Hepatic stellate cell (primary cell): ENCODE measurements around the gene CACNG3.
"Not testable (repeated sequence)": the region's sequence is repeated elsewhere in the genome, so short reads cannot be mapped to it uniquely, and the experiment has no call there.

ENCODE experiments used
- DNase-seq: peaks from one replicate; pipeline ENCODE4 v3.0.0; 2011; ENCODE audit warnings: low spot score

Gene CACNG3

DNA sequence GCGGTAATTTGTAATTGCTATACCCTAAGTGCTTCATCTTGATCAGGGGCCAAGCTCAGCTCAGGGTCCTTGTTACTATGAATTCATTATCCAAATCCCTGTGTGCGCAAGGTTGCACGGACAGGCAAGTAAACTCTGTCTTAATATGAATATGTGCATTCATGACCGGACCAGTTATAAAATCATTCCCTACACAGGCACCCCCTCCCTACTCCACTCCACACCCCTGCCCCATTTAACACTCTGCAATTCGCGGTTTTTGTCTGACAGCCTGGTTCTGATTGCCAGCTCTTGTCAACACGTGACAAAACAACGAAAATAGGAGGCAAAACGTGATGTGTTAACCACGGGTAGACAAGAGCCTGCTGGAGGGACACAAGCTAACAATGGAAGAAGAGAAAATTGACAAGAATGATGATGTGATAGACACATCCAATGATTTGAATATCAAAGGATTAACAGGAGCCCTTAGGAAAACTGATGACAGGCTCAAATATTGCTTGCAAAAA, 76.5 kb downstream of the CACNG3 start:
- no peak for DNase-seq

DNA sequence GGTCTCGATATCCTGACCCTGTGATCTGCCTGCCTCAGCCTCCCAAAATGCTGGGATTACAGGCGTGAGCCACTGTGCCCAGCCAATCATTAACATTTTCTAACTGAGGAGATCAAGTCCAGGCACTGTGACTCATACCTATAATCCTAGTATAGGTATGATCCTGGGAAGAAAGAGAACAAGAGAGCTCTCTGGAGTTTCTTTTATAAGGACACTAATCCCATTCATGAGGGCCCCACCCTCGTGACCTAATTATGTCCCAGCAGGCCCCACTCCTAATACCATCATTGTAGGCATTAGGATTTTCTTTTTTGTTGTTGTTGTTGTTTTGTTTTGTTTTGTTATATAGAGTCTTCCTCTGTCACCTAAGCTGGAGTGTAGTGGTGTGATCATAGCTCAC, 80.4 kb downstream of the CACNG3 start:
- DNase-seq = no peak

DNA sequence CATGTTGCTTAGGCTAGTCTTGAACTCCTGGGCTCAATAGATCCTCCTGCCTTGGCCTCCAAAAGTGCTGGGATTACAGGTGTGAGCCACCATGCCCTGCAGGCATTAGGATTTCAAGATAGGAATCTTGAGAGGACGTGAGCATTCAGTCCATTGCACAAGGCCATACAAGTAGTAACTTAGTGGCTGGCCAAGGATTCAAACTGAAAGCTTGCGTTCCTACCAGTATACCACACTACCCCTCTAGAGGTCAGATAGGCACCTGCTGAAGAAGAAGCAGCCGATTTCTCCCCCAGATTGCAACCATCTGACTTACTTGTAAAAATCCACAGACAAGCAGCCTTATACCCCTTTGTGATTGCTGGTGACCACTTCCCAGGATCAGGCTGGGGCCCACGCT, 80.9 kb downstream of the CACNG3 start:
- no peak for DNase-seq

DNA sequence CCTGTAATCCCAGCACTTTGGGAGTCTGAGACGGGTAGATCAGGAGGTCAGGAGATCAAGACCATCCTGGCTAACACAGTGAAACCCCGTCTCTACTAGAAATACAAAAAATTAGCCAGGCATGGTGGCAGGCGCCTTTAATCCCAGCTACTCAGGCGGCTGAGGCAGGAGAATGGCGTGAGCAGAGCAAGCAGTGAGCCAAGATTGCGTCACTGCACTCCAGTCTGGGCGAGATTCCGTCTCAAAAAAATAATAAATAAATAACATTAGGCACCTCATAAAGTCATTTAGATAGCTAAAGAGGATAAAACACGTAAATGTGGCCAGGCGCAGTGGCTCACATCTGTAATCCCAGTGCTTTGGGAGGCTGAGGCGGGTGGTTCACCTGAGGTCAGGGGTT, 87.7 kb downstream of the CACNG3 start:
- DNase-seq = not testable (repeated sequence)

DNA sequence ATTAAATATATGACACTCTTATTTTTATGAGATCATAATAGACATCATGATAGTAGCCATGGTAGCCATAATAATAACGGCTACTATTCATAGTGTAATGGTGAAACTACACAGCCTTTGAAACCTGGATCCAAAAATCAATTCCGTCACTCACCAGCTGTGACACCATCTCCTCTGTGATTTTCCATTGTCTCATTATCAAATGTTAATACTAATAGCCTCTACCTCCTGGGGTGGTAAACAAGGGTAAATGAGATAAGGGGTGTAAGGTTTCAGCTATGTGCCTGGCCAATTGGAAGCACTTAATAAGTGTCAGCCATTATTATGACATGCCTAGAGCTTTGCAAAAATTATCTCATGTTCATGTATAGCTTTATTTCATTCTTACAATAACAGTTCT, 88.6 kb downstream of the CACNG3 start:
- DNase-seq = no peak

DNA sequence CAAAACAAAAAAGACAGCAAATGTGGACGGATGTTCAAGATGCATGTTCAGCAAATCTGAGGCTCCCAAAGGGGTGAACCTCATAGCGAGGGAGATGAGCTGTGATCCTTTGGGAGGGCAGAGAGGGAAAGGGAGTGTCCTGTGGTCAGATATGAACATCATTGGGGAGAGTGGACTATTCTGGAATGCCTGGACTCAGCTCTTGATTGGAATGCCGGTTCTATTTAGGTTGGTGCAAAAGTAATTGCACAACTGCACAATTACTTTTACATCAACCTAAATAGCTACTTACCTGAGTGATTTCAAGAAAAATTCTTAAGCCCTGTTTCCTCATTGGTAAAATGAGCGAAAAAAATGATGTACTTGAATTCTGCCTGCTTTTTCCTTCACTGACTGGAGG, 89.6 kb downstream of the CACNG3 start:
- DNase-seq = no peak

DNA sequence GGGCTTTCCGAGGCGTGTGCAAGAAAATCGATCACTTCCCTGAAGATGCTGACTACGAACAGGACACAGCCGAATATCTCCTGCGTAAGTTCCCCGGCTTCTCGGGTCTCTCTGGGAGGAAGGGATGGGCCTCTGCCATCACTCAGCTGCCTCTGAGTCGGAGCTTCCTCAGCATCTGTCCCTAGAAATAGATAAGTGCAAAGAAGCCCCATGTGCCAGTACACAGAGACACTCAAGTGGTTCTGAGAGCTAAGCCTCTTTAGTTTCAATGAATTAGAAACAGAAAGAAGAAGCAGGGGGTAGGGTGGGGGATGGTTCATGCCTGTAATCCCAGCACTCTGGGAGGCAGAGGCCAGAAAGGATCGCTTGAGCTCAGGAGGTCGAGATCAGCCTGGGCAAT, 90.6 kb downstream of the CACNG3 start:
- DNase-seq = no peak

DNA sequence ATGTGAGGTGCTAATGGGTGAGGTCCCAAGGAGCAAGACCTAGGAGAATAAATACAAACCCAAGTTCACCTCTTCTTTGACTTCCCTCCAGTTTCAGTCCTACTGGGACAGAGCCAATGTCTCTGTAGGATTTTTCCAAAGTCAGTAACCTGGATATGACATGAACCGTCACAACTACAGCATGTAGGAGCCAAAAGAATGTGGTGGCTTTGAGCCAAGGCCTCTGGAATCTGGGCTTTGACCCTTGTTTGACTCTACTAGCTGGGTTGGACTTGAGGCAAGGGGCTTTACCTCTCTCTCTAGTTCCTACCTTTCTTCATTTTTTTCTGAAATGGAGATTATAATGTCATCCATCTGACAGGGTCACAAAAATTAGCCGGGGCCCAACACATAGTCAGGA, 91.4 kb downstream of the CACNG3 start:
- DNase-seq = no peak

DNA sequence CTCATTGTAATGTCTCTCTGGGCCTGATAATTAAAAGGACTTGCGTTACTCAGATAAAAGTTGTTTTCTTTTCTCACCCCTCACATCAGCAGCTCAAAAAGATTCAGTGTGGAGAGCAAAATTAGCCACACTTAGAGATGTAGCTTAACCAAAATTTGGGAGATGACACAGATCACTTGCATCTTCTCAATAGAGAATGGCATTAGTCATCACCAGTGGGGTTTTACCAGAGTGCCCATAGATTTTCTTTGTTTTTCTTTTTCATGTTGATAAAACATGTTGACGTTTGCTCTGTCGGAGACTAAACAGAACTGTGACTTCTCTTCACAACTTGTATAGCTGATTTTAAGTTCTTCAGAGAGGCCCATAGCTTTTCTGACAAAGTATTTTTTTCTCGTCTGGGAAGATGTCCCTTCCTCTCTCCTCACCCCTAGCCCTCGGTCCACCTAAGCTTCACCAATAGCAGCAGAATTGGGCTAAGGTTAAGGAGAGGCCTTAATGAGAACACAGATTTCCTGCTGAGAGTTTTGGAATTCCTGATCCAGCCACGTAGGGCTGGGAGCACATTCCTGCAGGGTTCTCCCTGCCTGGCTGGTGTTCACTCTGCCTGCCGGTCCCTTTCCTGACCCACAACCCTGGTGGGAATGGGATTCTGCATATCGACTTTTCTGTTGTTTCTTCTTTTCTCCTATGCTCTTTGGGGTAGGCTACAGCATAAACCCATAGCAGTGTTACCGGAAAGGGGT, 92.6 kb downstream of the CACNG3 start:
- no peak for DNase-seq

DNA sequence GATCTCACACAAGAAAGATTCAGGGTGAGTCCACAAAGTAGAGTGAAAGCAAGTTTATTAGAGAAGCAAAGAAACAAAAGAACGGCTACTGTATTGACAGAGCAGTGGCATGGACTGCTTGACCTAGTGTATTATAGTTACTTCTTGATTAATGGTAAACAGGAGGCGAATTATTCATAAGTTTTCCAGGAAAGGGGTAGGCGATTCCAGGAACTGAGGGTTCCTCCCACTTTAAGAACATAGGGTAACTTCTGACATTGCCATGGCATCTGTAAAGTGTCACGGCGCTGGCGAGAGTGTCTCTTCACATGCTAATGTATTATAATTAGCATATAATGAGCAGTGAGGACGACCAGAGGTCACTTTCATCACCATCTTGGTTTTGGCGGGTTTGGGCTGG, 93.2 kb downstream of the CACNG3 start:
- no peak for DNase-seq

DNA sequence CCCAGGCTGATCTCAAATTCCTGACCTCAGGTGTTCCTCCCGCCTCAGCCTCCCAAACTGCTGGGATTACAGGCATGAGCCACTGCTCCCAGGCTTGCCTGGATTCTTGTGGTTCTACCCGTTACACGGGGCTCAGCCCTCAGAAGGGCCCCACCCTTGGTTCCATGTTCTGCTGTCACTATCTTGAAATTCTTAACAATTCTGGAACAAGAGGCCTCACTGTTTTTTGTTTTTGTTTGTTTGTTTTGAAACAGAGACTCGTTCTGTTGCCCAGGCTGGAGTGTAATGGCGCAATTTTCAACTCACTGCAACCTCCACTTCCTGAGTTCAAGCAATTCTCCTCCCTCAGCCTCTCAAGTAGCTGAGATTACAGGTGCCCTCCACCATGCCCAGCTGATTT, 96.6 kb downstream of the CACNG3 start:
- DNase-seq = no peak

DNA sequence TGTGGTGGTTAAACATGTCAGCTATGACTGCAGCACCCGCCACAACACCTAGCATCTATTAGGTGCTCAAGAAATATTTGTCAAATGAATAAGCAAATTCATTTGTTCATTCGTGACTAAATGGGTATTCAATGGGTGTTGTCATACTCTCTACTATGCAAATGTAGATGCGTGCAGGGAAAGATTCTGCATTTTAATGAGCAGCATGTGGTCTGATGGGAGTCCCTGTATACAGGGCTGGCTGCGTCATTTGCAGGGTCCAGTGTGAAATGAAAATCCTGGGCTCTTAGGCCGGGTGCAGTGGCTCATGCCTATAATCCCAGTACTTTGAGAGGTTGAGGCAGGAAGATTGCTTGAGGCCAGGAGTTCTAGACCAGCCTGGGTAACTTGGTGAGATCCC, 97.5 kb downstream of the CACNG3 start:
- no peak for DNase-seq

DNA sequence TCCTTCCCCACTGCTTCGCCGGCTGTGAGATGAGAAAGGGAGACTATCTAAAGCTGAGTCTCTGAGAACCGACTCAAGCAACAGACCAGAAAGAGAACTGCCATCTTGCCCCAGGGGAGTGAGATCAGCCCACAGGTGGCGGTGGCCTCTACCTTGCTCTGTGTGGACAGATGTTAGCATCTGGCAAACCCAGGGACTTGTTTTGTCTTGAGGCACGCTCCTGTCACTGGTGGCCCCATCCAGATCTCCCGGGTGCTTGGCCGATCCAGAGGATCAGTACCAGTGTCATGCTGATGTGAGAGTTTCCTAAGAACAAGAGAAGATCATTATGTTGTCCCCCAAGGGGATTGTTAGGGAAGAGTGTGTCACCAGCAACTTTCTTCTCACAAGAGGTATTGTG, 101.4 kb downstream of the CACNG3 start:
- DNase-seq = no peak

DNA sequence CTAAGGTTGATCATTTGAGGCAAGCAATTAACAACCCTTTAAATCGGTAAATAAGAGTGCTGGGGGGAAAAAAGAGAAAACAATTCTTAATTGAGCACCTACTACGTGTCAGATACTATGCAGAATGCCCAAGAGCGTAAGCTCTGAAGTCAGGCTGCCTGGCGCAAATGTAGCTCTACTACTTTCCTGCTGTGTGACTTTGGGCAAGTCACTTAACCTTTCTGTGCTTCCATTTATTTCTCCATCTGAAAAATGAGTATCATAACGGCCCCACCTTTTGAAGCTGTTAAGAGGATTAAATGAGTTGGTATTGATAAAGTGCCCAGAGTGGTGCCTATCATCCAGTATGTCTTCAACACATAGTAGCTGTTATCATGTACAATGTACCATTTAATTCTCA, 102.0 kb downstream of the CACNG3 start:
- DNase-seq = no peak

DNA sequence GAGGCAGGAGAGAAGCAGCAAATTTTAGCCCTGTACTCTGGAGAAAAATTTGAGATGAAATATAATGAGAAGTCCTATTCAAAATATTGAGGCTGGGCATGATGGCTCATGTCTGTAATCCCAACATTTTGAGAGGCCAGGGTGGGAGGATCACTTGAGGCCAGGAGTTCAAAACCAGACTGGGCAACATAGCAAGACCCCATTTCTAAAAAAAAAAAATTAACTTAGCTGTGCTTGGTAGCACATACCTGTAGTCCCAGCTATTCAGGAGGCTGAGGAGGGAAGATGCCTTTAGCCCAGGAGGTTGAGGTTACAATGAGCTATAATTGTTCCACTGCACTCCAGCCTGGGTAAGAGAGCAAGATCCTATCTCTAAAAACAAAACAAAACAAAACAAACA, 103.4 kb downstream of the CACNG3 start:
- DNase-seq = no peak

DNA sequence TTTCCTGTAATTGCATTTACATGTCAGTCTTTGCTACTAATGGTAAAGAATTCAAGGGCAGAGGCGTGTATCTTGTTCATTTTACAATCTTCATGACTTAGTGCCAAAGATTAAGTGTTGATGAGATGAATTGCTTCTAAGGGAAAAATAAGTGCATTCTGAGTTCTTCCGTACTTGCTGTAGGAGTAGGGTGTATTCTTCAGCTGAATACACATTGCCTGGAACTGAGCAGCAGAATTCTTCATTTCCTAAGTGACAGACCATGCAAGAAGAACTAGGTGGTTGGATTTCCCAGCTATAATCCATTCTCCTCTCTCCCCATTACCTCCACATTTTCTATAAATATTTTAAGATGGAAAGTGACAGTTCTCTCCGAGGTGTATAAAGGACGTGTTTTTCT, 104.8 kb downstream of the CACNG3 start:
- no peak for DNase-seq

DNA sequence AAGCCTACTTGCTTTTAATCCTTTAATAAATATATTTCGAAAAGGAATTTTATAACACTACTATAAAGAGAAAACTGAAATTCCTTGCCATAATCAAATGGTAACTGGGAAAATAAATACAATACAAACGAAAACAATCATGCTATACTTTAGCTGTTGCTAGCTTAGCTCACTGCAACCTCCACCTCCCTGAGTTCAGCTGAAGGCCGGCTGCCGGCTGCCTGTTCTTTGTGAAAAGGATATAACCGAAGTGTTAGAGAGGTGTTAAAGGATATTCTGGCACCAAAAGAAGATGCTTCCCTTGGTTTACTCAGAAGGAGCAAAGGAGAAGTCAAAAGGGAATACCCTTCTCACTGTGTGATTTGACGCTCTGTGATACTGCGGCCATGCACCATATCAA, 108.5 kb downstream of the CACNG3 start:
- DNase-seq = no peak

DNA sequence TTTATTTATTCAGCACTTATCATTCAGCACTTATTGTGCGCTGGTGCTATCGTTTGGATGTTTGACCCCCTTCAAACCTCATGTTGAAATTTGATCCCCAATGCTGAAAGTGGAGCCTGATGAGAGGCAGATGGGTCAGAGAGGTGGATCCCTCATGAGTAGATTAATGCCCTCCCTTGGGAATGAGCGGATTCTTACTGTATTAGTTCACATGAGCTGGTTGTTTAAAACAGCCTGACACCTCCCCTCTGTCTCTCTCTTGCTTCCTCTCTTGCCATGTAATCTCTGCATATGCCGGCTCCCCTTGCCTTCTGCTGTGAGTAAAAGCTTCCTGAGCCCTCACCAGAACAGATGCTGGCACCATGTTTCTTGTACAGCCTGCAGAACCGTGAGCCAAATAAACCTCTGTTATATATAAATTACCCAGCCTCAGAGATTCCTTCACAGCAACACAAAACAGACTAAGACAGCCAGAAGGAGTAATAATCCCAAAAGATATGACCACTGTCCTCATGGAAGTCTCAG, 111.1 kb downstream of the CACNG3 start:
- no peak for DNase-seq

DNA sequence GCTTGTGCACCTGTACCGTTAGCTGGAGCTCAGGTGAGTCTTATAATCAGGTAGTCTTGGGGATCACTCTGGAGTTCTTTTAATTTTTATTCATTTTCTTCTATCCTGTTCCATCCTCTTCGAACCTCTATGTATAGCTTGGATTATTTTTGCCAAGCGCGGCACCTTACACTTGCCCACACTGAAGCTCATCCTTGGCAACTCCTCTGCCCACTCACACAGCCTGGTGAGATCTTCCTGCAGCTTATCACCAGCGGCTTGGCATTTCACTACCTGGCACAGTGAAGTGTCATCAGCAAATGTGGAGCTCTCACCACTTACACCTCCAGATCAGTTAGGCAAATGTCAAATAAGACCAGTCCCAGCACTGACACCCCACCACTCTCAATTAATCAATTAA, 116.7 kb downstream of the CACNG3 start:
- DNase-seq = no peak

DNA sequence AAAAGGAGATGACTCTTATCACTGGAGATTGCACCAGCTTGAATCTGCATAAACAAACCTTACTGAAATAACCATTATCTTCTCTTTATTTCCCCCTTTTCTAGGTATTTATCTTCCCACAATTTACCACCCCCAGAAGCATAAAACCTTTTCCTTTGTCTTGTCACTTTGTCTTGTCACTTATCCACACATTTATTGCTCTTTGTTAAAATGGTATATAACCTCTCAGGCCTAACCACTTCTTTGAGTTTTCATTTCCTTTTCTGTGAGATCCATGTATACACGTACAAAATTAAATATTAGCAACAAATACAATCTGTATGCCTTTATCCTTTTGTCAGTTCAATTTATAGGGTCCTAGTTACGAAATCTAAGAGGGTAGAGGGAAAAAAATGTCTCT, 122.9 kb downstream of the CACNG3 start:
- DNase-seq = no peak

DNA sequence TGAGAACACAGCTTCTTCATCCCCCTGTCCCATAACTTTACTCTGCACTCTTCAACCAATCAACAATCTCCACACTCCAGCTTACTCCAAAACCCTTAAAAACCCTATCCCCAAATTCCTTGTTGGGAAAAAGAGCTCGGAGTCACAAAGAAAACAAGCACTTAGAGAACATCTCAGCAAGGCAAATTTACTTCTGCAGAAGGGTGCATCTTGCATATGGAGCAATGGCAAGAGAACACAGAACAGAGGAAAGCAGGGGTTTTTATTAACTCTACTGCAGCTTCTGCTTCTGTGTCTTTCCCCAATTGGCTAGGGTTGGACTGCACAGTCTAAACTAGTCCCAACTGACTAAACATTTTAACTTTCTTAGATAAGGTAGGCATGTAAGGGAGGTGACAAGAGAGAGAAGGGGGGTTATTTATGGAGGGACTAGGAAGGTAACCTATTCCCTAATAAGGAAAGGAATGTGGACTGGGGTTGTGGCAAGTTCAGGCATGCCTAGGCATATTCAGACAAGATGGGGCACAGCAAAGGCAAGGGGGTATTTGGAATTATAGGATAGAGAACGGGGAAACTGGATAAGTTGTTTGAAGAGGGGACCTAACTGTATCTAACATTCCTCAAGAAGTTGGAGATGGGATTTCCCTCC, 125.5 kb downstream of the CACNG3 start:
- no peak for DNase-seq

DNA sequence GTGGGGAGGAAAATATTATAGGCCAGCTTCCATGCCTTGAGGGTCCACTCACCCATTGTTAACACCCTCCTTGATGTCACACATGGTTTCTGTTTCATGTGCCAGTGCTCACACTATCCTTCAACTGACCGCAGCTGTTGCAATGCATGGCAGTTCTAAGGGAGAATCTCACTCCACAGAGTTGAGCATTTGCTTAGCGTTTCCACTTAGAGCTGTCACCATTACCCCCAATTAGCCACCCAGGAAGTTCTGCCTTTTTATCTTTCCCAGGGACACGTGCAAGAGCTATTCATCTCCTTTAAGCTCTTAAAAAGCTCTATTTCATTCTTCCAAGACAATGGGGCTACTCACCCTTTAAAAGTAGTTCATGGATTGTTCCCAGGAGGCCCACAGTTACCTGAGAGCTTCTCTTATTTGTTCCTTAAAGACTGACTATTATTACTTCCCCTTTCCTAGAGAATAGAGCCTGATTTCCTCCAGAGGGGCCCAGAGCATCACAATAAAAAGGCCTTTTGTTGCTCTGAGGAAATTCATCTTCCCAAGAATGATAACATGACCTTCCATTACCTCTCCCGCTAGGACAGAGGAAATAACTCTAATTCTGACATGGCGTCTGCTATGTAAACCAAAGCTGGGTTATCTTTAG, 126.8 kb downstream of the CACNG3 start:
- no peak for DNase-seq

DNA sequence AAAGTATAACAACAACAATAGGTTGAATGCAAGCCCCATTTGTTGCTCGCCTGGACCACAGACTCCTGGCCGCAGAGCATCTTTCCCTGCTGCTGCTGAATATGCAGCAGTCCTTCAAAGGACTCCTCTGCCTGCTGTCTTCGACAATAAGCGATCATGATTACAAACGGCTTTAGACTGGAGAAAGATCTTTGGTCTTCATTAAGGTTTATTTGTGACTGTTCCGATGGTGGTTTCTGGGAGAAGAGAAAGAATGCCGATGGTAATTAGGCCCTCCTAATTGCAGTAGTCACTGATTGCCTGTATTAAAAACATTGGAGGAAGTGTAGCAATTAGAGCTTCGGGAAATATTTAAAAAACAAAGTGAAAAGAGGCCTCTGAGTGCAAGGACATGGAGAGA, 138.2 kb downstream of the CACNG3 start:
- no peak for DNase-seq
